Psoas muscle (tissue), 8 donors: ENCODE results near the gene SHISA2. TPM values are rescaled to one million over a fixed set of nuclear protein-coding genes. Genes with fewer than 3 reads are reported as not detected.

ENCODE experiments used
- ATAC-seq, 4 donors: fragments of 200-7000 bp; cut with Tn5 transposase; one replicate each; pipeline ENCODE4 v1.9.1; 2020; ENCODE audit warnings: moderate library complexity in 3 of 4, mild to moderate bottlenecking in 2 of 4
- DNase-seq, 2 donors: peaks; one replicate each; pipeline ENCODE4 v3.0.0-alpha.2; 2020
- H3K27ac ChIP-seq: fragments of 200-600 bp; one replicate; pipeline ENCODE4 v1.8.0; 2022
- H3K27me3 ChIP-seq, 3 donors: fragments of 200-600 bp in 1 of 3; one replicate each; pipeline versions ENCODE4 v1.6.1 to v1.8.0; 2013 to 2022; ENCODE audit warnings: low read length in 2 of 3, mild to moderate bottlenecking in 2 of 3, moderate library complexity in 1 of 3; ENCODE audit not compliant: insufficient read depth in 3 of 3
- H3K36me3 ChIP-seq, 2 donors: fragments of 200-600 bp in 1 of 2; one replicate each; pipeline versions ENCODE4 v1.6.1 to v1.8.0; 2013 to 2022; ENCODE audit warnings: low read depth in 1 of 2, mild to moderate bottlenecking in 1 of 2, moderate library complexity in 1 of 2; ENCODE audit not compliant: insufficient read depth in 1 of 2
- H3K4me1 ChIP-seq: fragments of 200-600 bp; one replicate; pipeline ENCODE4 v1.8.0; 2022
- H3K4me3 ChIP-seq: fragments of 200-600 bp; one replicate; pipeline ENCODE4 v1.8.0; 2022; ENCODE audit warnings: mild to moderate bottlenecking
- H3K9me3 ChIP-seq: fragments of 200-600 bp; one replicate; pipeline ENCODE4 v1.8.0; 2022
- CTCF ChIP-seq: fragments of 200-600 bp; IDR thresholded peaks from one replicate; pipeline ENCODE4 v1.8.0; 2022; ENCODE audit warnings: antibody characterized with exemption
- WGBS, 3 donors: extraction: QIAGEN DNeasy Blood & Tissue Kit; methylation state at CpG; one replicate each; pipeline versions ENCODE4 v1.1.6 to v1.1.7; 2013; 5-methylcytosine and 5-hydroxymethylcytosine counted together
- intact Hi-C, 2 donors: fragments of 100-400 bp; cut with DNase I; formaldehyde crosslinking; loops; one replicate each; pipeline versions ENCODE4 v1.11.0 to v1.14.2; 2022
- polyA plus RNA-seq, 3 donors: library from polyadenylated mRNA; stranded (reverse); fragments of 200-250 nt; gene quantifications; one replicate each; pipeline ENCODE4 v1.2.3, GENCODE V29; 2013
- total RNA-seq, 4 donors: library from RNA; stranded (reverse); fragmentation: NEBNext Ultra II Directional in 2 of 4; extraction: Animal tissue kit (Norgen Biotek cat#: 25700) in 2 of 4; gene quantifications; one replicate each; pipeline versions ENCODE4 v1.2.1 to v1.2.4, GENCODE V29; 2021 to 2023
- donor health status: healthy with polysubstance abuse.
- donor health status: DM: no; HTN: no; CAD: no; lungs with moderate emphysema.
- donor health status: Bipolar disorder and iron deficiency.
- donor health status: healthy.
- donor health status: DM: yes; HTN: yes; CAD: no.
- donor health status: DM: no; HTN: no; CAD: no.
- donor health status: DM: no; HTN: no; CAD: no.
- donor health status: DM: yes; HTN: yes; CAD: no.

Gene SHISA2
- total and polyA plus RNA-seq, 7 donors: 1.3 to 9.6 (median 4.1) TPM

- Histone ChIP-seq H3K4me1 (peaks cover 18% of the 10 kb centered on the region), H3K27ac (no peak overlapping the region), H3K27me3 (no peaks in the 10 kb centered on the region), H3K4me3 (no peak overlapping the region), H3K36me3 (no peaks in the 10 kb centered on the region), H3K9me3 (no peaks in the 10 kb centered on the region)
- TF ChIP-seq CTCF: no peak
- intact Hi-C loops: no loop called here
- ATAC-seq (no peak), DNase-seq (no peak)
- WGBS, 3 donors: 77 to 88% (median 83%) methylated on average over 6 of the region's 6 CpGs
Measured at GRCh38 chr13:26016189-26016588, 35.6 kb downstream of the SHISA2 start.

GRCh38 chr13:26015271-26016125, 36.3 kb downstream of the SHISA2 start:
- WGBS, 3 donors: 52 to 66% (median 63%) methylated on average over 10 of the region's 10 CpGs
- H3K4me1 ChIP-seq: peaks cover 16% of the 10 kb centered on the region
- no peak overlapping the region for H3K4me3 ChIP-seq
- no peak for ATAC-seq
- H3K9me3 ChIP-seq: no peaks in the 10 kb centered on the region
- H3K27me3 ChIP-seq: no peaks in the 10 kb centered on the region
- no peak for DNase-seq
- no peaks in the 10 kb centered on the region for H3K36me3 ChIP-seq
- no peak for TF ChIP-seq CTCF
- H3K27ac ChIP-seq: no peak overlapping the region
- intact Hi-C loops: no loop called here

GRCh38 chr13:26012995-26013394, 38.8 kb downstream of the SHISA2 start:
- ATAC-seq: no peak
- Histone ChIP-seq H3K27me3 (peaks cover 0 to 2% (median 0%) of the 10 kb centered on the region in 3 donors), H3K36me3 (no peaks in the 10 kb centered on the region), H3K4me3 (no peak overlapping the region), H3K4me1 (peaks cover 7% of the 10 kb centered on the region), H3K9me3 (no peaks in the 10 kb centered on the region), H3K27ac (no peak overlapping the region)
- DNase-seq: no peak
- WGBS, 3 donors: 73 to 83% (median 79%) methylated on average over 9 of the region's 9 CpGs
- no peak for TF ChIP-seq CTCF
- intact Hi-C loops: no loop called here

GRCh38 chr13:26011996-26012821, 39.6 kb downstream of the SHISA2 start:
- WGBS, 3 donors: 47 to 55% (median 52%) methylated on average over 52 to 53 of the region's 53 CpGs
- ATAC-seq: no peak
- intact Hi-C loops: no loop called here
- no peak for DNase-seq
- Histone ChIP-seq H3K4me1 (peaks cover 5% of the 10 kb centered on the region), H3K27me3 (peaks cover 0 to 2% (median 0%) of the 10 kb centered on the region in 3 donors), H3K4me3 (peak overlapping the region; percentile 36), H3K27ac (no peak overlapping the region), H3K36me3 (no peaks in the 10 kb centered on the region), H3K9me3 (no peaks in the 10 kb centered on the region)
- TF ChIP-seq CTCF: no peak
